ENCODE results near the gene PDRG1.

GRCh38 chr20:31981784-31982183, 29.9 kb upstream of the PDRG1 start:
- TF ChIP-seq FOXA1 (IDR thresholded peaks at IDR 0.05): no peak
- TF ChIP-seq FOXM1 (IDR thresholded peaks at IDR 0.05; ENCODE audit: borderline replicate concordance): no peak

Data from HEK293T (cell line).